K562 (cell line): ENCODE results near the gene ADAMTS14.
"Not testable (repeated sequence)": the region's sequence is repeated elsewhere in the genome, so short reads cannot be mapped to it uniquely, and the experiment has no call there.

Experiments
- RNF2 ChIP-seq: sonication (generic); IDR thresholded peaks from 2 replicates; pipeline ENCODE4 v1.6.1; 2016
- ZNF217 ChIP-seq: sonication (generic); formaldehyde crosslinking; IDR thresholded peaks from 2 replicates; pipeline ENCODE4 v1.8.0; 2022; ENCODE audit warnings: mild to moderate bottlenecking, missing genetic modification reagents
- ZNF696 ChIP-seq: fragments of 250-450 bp; sonication (Bioruptor Pico); conservative IDR thresholded peaks from 2 replicates; pipeline ENCODE4 v1.4.0; 2020; ENCODE audit warnings: mild to moderate bottlenecking, moderate library complexity
- TF ChIP-seq, protein P1 (sequence below), 2 experiments: fragments of 450-650 bp; formaldehyde crosslinking in 1 of 2; IDR thresholded peaks; 2 replicates each; pipeline versions ENCODE4 v1.4.0 to v1.6.1; 2014 to 2020; ENCODE audit warnings: mild to moderate bottlenecking in 2 of 2, borderline replicate concordance in 1 of 2, low read depth in 1 of 2
- TF ChIP-seq, protein P2 (sequence below), 3 experiments: IDR thresholded peaks in 2 of 3; conservative IDR thresholded peaks in 1 of 3; 2 replicates each; pipeline ENCODE4 v1.5.1; 2011 to 2012; ENCODE audit warnings: low read length in 3 of 3, mild to moderate bottlenecking in 3 of 3, control low read depth in 2 of 3, improper control_type of control experiment in 1 of 3, inconsistent platforms in 1 of 3, low read depth in 1 of 3, mixed read lengths in 1 of 3, moderate library complexity in 1 of 3; ENCODE audit not compliant: insufficient read depth in 2 of 3
- TF ChIP-seq, protein P3 (sequence below): sonication (generic); formaldehyde crosslinking; IDR thresholded peaks from 2 replicates; pipeline ENCODE4 v1.8.0; 2023; ENCODE audit warnings: missing genetic modification reagents, mild to moderate bottlenecking, borderline replicate concordance
- TF ChIP-seq, protein P4 (sequence below): sonication (generic); formaldehyde crosslinking; IDR thresholded peaks from 2 replicates; pipeline ENCODE4 v1.9.0; 2022; ENCODE audit warnings: mild to moderate bottlenecking, missing genetic modification reagents

DNA sequence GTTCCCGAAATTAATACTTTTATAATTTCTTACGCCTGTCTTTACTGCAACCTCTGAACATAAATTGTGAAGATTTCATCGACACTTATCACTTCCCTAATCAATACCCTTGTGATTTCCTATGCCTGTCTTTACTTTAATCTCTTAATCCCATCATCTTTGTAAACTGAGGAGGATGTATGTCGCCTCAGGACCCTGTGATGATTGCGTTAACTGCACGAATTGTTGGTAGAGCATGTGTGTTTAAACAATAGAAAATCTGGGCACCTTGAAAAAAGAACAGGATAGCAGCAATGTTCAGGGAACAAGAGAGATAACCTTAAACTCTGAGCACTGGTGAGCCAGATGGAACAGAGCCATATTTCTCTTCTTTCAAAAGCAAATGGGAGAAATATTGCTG lies 4.5 kb upstream of the ADAMTS14 start:
- TF ChIP-seq, protein P1, sequence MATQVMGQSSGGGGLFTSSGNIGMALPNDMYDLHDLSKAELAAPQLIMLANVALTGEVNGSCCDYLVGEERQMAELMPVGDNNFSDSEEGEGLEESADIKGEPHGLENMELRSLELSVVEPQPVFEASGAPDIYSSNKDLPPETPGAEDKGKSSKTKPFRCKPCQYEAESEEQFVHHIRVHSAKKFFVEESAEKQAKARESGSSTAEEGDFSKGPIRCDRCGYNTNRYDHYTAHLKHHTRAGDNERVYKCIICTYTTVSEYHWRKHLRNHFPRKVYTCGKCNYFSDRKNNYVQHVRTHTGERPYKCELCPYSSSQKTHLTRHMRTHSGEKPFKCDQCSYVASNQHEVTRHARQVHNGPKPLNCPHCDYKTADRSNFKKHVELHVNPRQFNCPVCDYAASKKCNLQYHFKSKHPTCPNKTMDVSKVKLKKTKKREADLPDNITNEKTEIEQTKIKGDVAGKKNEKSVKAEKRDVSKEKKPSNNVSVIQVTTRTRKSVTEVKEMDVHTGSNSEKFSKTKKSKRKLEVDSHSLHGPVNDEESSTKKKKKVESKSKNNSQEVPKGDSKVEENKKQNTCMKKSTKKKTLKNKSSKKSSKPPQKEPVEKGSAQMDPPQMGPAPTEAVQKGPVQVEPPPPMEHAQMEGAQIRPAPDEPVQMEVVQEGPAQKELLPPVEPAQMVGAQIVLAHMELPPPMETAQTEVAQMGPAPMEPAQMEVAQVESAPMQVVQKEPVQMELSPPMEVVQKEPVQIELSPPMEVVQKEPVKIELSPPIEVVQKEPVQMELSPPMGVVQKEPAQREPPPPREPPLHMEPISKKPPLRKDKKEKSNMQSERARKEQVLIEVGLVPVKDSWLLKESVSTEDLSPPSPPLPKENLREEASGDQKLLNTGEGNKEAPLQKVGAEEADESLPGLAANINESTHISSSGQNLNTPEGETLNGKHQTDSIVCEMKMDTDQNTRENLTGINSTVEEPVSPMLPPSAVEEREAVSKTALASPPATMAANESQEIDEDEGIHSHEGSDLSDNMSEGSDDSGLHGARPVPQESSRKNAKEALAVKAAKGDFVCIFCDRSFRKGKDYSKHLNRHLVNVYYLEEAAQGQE (IDR thresholded peaks at IDR 0.05; ENCODE audit: borderline replicate concordance): not testable (repeated sequence)
- TF ChIP-seq, protein P1 (CRISPR knock-in tag; IDR thresholded peaks at IDR 0.05; ENCODE audit: low read depth): not testable (repeated sequence)
- TF ChIP-seq, protein P2, sequence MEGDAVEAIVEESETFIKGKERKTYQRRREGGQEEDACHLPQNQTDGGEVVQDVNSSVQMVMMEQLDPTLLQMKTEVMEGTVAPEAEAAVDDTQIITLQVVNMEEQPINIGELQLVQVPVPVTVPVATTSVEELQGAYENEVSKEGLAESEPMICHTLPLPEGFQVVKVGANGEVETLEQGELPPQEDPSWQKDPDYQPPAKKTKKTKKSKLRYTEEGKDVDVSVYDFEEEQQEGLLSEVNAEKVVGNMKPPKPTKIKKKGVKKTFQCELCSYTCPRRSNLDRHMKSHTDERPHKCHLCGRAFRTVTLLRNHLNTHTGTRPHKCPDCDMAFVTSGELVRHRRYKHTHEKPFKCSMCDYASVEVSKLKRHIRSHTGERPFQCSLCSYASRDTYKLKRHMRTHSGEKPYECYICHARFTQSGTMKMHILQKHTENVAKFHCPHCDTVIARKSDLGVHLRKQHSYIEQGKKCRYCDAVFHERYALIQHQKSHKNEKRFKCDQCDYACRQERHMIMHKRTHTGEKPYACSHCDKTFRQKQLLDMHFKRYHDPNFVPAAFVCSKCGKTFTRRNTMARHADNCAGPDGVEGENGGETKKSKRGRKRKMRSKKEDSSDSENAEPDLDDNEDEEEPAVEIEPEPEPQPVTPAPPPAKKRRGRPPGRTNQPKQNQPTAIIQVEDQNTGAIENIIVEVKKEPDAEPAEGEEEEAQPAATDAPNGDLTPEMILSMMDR (IDR thresholded peaks at IDR 0.05 in 2 of 3, conservative IDR thresholded peaks at IDR 0.05 in 1 of 3; ENCODE audit: insufficient read depth in 2 of 3, low read depth in 1 of 3, low read length in 3 of 3): not testable (repeated sequence)
- TF ChIP-seq RNF2; ZNF696; ZNF217 (CRISPR knock-in tag): not testable (repeated sequence)
- TF ChIP-seq, protein P3, sequence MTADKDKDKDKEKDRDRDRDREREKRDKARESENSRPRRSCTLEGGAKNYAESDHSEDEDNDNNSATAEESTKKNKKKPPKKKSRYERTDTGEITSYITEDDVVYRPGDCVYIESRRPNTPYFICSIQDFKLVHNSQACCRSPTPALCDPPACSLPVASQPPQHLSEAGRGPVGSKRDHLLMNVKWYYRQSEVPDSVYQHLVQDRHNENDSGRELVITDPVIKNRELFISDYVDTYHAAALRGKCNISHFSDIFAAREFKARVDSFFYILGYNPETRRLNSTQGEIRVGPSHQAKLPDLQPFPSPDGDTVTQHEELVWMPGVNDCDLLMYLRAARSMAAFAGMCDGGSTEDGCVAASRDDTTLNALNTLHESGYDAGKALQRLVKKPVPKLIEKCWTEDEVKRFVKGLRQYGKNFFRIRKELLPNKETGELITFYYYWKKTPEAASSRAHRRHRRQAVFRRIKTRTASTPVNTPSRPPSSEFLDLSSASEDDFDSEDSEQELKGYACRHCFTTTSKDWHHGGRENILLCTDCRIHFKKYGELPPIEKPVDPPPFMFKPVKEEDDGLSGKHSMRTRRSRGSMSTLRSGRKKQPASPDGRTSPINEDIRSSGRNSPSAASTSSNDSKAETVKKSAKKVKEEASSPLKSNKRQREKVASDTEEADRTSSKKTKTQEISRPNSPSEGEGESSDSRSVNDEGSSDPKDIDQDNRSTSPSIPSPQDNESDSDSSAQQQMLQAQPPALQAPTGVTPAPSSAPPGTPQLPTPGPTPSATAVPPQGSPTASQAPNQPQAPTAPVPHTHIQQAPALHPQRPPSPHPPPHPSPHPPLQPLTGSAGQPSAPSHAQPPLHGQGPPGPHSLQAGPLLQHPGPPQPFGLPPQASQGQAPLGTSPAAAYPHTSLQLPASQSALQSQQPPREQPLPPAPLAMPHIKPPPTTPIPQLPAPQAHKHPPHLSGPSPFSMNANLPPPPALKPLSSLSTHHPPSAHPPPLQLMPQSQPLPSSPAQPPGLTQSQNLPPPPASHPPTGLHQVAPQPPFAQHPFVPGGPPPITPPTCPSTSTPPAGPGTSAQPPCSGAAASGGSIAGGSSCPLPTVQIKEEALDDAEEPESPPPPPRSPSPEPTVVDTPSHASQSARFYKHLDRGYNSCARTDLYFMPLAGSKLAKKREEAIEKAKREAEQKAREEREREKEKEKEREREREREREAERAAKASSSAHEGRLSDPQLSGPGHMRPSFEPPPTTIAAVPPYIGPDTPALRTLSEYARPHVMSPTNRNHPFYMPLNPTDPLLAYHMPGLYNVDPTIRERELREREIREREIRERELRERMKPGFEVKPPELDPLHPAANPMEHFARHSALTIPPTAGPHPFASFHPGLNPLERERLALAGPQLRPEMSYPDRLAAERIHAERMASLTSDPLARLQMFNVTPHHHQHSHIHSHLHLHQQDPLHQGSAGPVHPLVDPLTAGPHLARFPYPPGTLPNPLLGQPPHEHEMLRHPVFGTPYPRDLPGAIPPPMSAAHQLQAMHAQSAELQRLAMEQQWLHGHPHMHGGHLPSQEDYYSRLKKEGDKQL (CRISPR knock-in tag): not testable (repeated sequence)
- TF ChIP-seq, protein P4, sequence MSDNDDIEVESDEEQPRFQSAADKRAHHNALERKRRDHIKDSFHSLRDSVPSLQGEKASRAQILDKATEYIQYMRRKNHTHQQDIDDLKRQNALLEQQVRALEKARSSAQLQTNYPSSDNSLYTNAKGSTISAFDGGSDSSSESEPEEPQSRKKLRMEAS (CRISPR knock-in tag): not testable (repeated sequence)
